Endodermal cell (in vitro differentiated cells): ENCODE data around the gene KRT6A. TPM values are rescaled to one million over a fixed set of nuclear protein-coding genes. Genes with fewer than 3 reads are reported as not detected.
A peak's percentile ranks its signal among the peaks of the same experiment; 100 is the strongest.
"Not testable (repeated sequence)": the region's sequence is repeated elsewhere in the genome, so short reads cannot be mapped to it uniquely, and the experiment has no call there.

ENCODE experiments used
- DNase-seq: peaks from one replicate; pipeline ENCODE4 v3.0.0-alpha.2; 2017
- H3K27ac ChIP-seq: 2 replicates; pipeline ENCODE4 v1.5.1; 2013; ENCODE audit warnings: mild to moderate bottlenecking, low read depth, low read length, moderate library complexity
- H3K27me3 ChIP-seq: 2 replicates; pipeline ENCODE4 v1.6.1; 2013; ENCODE audit warnings: mild to moderate bottlenecking, low read length, moderate library complexity; ENCODE audit not compliant: insufficient read depth, control insufficient read depth, poor library complexity, severe bottlenecking
- H3K36me3 ChIP-seq: 2 replicates; pipeline ENCODE4 v1.7.0; 2013; ENCODE audit warnings: mild to moderate bottlenecking, low read length, moderate library complexity; ENCODE audit not compliant: control insufficient read depth, insufficient read depth
- H3K4me1 ChIP-seq: one replicate; pipeline ENCODE4 v1.7.0; 2013; ENCODE audit warnings: low read length; ENCODE audit not compliant: control insufficient read depth, insufficient read depth
- H3K4me3 ChIP-seq: 2 replicates; pipeline ENCODE4 v1.5.1; 2013; ENCODE audit warnings: mild to moderate bottlenecking, low read length, moderate library complexity
- H3K9ac ChIP-seq: 2 replicates; pipeline ENCODE4 v1.6.1; 2013; ENCODE audit warnings: mild to moderate bottlenecking, low read length, moderate library complexity; ENCODE audit not compliant: poor library complexity, severe bottlenecking; ENCODE audit errors: extremely low read depth
- H3K9me3 ChIP-seq: 2 replicates; pipeline ENCODE4 v1.6.1; 2013; ENCODE audit warnings: mild to moderate bottlenecking, low read length, moderate library complexity; ENCODE audit not compliant: control insufficient read depth
- H3K27ac Mint-ChIP-seq: 2 replicates; pipeline ENCODE4 v1.8.0; 2020; ENCODE audit warnings: mixed read lengths
- H3K27me3 Mint-ChIP-seq: 2 replicates; pipeline ENCODE4 v1.8.0; 2021; ENCODE audit warnings: mild to moderate bottlenecking, mixed read lengths; ENCODE audit not compliant: insufficient read depth
- H3K36me3 Mint-ChIP-seq: 2 replicates; pipeline ENCODE4 v1.8.0; 2020; ENCODE audit warnings: low read depth, mixed read lengths
- H3K4me1 Mint-ChIP-seq: 2 replicates; pipeline ENCODE4 v1.8.0; 2020; ENCODE audit warnings: mixed read lengths
- H3K4me3 Mint-ChIP-seq: 2 replicates; pipeline ENCODE4 v1.8.0; 2020; ENCODE audit warnings: mild to moderate bottlenecking, moderate library complexity, mixed read lengths
- H3K9me3 Mint-ChIP-seq: 2 replicates; pipeline ENCODE4 v1.8.0; 2020; ENCODE audit warnings: mild to moderate bottlenecking, mixed read lengths
- CTCF ChIP-seq: fragments of 200-600 bp; sonication (generic); conservative IDR thresholded peaks from 2 replicates; pipeline ENCODE4 v1.5.0; 2021; ENCODE audit warnings: antibody characterized with exemption, mild to moderate bottlenecking
- WGBS, 2 experiments: methylation state at CpG; one replicate each; pipeline versions ENCODE4 v1.1.5 to v1.1.7; 2013; ENCODE audit warnings: missing lambda C conversion rate in 2 of 2, mixed read lengths in 1 of 2; ENCODE audit not compliant: insufficient coverage in 1 of 2, insufficient read length in 1 of 2; 5-methylcytosine and 5-hydroxymethylcytosine counted together
- total RNA-seq, 2 donors: library from RNA; stranded (reverse); fragmentation: NEBNext Ultra II Directional in 1 of 2; extraction: Animal tissue kit (Norgen Biotek cat#: 25700) in 1 of 2; gene quantifications; 2 replicates in 1 of 2; 3 replicates in 1 of 2; pipeline ENCODE4 v1.2.1, GENCODE V29; 2021

The KRT6A gene
- total RNA-seq, 2 donors from 2014 or later: not detected

- H3K27me3 Mint-ChIP-seq: peaks cover 16% of the 10 kb centered on the region
- no peak for DNase-seq
- Histone ChIP-seq H3K36me3 (no peaks in the 10 kb centered on the region), H3K9me3 (no peaks in the 10 kb centered on the region), H3K4me3 (no peak overlapping the region), H3K27me3 (no peaks in the 10 kb centered on the region), H3K27ac (no peak overlapping the region), H3K9ac (no peak overlapping the region), H3K4me1 (no peaks in the 10 kb centered on the region)
- 73 to 82% methylated on average over 3 of the region's 3 CpGs for WGBS, 2 experiments
- TF ChIP-seq CTCF: no peak
- H3K4me3 Mint-ChIP-seq: no peak overlapping the region
- H3K27ac Mint-ChIP-seq: no peak overlapping the region
- H3K36me3 Mint-ChIP-seq: no peaks in the 10 kb centered on the region
- H3K4me1 Mint-ChIP-seq: no peaks in the 10 kb centered on the region
- no peaks in the 10 kb centered on the region for H3K9me3 Mint-ChIP-seq
These were observed 44.8 kb downstream of the KRT6A start for GRCh38 chr12:52448228-52448627.

- not testable (repeated sequence) for H3K36me3 ChIP-seq, H3K9me3 ChIP-seq, H3K27ac Mint-ChIP-seq, H3K9ac ChIP-seq, H3K4me1 Mint-ChIP-seq, H3K4me3 ChIP-seq, H3K4me3 Mint-ChIP-seq, H3K9me3 Mint-ChIP-seq, H3K27ac ChIP-seq, H3K4me1 ChIP-seq, H3K36me3 Mint-ChIP-seq, H3K27me3 ChIP-seq
- WGBS, 2 experiments: 84 to 92% methylated on average over 3 to 11 of the region's 11 CpGs
- DNase-seq: peak; percentile 43
- H3K27me3 Mint-ChIP-seq: peaks cover 17% of the 10 kb centered on the region
These were observed 45.9 kb downstream of the KRT6A start for GRCh38 chr12:52447196-52447595.

GRCh38 chr12:52446367-52447045 is 46.6 kb downstream of the KRT6A start:
- H3K4me1 Mint-ChIP-seq: peaks cover 4% of the 10 kb centered on the region
- H3K27ac ChIP-seq: no peak overlapping the region
- WGBS, 2 experiments: 93% methylated on average over 3 to 6 of the region's 6 CpGs
- H3K36me3 Mint-ChIP-seq: no peaks in the 10 kb centered on the region
- no peaks in the 10 kb centered on the region for H3K9me3 Mint-ChIP-seq
- H3K4me1 ChIP-seq: no peaks in the 10 kb centered on the region
- no peak for TF ChIP-seq CTCF
- no peak overlapping the region for H3K9ac ChIP-seq
- H3K9me3 ChIP-seq: no peaks in the 10 kb centered on the region
- H3K4me3 Mint-ChIP-seq: no peak overlapping the region
- no peak overlapping the region for H3K4me3 ChIP-seq
- no peaks in the 10 kb centered on the region for H3K27me3 ChIP-seq
- H3K27me3 Mint-ChIP-seq: peaks cover 17% of the 10 kb centered on the region
- H3K27ac Mint-ChIP-seq: no peak overlapping the region
- peak; percentile 17 for DNase-seq
- H3K36me3 ChIP-seq: no peaks in the 10 kb centered on the region

GRCh38 chr12:52445876-52446275 is 47.2 kb downstream of the KRT6A start:
- DNase-seq: peak; percentile 13
- H3K9me3 Mint-ChIP-seq: no peaks in the 10 kb centered on the region
- no peaks in the 10 kb centered on the region for H3K4me1 ChIP-seq
- 73 to 78% methylated on average over 2 to 3 of the region's 3 CpGs for WGBS, 2 experiments
- no peaks in the 10 kb centered on the region for H3K9me3 ChIP-seq
- no peaks in the 10 kb centered on the region for H3K36me3 ChIP-seq
- no peak overlapping the region for H3K9ac ChIP-seq
- H3K36me3 Mint-ChIP-seq: no peaks in the 10 kb centered on the region
- H3K27me3 ChIP-seq: no peaks in the 10 kb centered on the region
- TF ChIP-seq CTCF: no peak
- no peak overlapping the region for H3K27ac ChIP-seq
- H3K4me3 ChIP-seq: no peak overlapping the region
- H3K4me3 Mint-ChIP-seq: no peak overlapping the region
- peaks cover 17% of the 10 kb centered on the region for H3K27me3 Mint-ChIP-seq
- no peak overlapping the region for H3K27ac Mint-ChIP-seq
- H3K4me1 Mint-ChIP-seq: peaks cover 4% of the 10 kb centered on the region
